Loucy (cell line): ENCODE measurements around the gene CUEDC1.

ENCODE experiments used
- EZH2phosphoT487 ChIP-seq: fragments of 200-600 bp; IDR thresholded peaks from 2 replicates; pipeline ENCODE4 v1.6.1; 2018; ENCODE audit warnings: antibody characterized with exemption, mild to moderate bottlenecking, moderate library complexity, borderline replicate concordance
- TF ChIP-seq, protein P1 (sequence below): fragments of 200-600 bp; sonication (generic); conservative IDR thresholded peaks from 2 replicates; pipeline ENCODE4 v1.5.1; 2014; ENCODE audit warnings: mild to moderate bottlenecking, antibody characterized with exemption, low read length

DNA sequence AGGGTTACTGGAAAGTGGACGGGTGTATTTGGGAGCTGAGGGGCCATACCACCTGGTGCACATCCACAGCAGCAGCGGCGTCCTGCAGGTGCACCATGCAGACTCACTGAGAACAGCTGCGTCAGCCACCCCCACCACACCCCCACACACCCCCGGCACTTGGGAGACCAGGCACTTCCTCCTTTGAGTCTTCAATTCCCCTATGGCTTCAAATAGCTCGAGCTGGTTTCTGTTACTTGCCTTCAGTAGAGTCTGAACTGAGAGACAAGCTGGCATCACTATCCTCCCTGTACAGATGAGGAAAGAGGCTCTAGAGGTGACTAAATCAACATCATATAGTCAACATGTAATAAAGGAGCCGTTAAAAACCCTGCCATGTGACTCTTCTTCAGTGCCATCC, 15.4 kb downstream of the CUEDC1 start:
- no peak for TF ChIP-seq EZH2phosphoT487
- TF ChIP-seq, protein P1, sequence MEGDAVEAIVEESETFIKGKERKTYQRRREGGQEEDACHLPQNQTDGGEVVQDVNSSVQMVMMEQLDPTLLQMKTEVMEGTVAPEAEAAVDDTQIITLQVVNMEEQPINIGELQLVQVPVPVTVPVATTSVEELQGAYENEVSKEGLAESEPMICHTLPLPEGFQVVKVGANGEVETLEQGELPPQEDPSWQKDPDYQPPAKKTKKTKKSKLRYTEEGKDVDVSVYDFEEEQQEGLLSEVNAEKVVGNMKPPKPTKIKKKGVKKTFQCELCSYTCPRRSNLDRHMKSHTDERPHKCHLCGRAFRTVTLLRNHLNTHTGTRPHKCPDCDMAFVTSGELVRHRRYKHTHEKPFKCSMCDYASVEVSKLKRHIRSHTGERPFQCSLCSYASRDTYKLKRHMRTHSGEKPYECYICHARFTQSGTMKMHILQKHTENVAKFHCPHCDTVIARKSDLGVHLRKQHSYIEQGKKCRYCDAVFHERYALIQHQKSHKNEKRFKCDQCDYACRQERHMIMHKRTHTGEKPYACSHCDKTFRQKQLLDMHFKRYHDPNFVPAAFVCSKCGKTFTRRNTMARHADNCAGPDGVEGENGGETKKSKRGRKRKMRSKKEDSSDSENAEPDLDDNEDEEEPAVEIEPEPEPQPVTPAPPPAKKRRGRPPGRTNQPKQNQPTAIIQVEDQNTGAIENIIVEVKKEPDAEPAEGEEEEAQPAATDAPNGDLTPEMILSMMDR: no peak
